GM19324 (cell line): ENCODE data around the gene CAMK1D.
"Not testable (repeated sequence)": the region's sequence is repeated elsewhere in the genome, so short reads cannot be mapped to it uniquely, and the experiment has no call there.

ENCODE experiments used
- ATAC-seq: cut with Tn5 transposase; IDR thresholded peaks from one replicate; pipeline ENCODE4 v1.9.1; 2021; ENCODE audit warnings: mild to moderate bottlenecking, moderate library complexity; ENCODE audit not compliant: unreplicated experiment, low FRiP score

The CAMK1D gene

GRCh38 chr10:12540341-12540781, 191.0 kb downstream of the CAMK1D start:
- no peak for ATAC-seq

- ATAC-seq: no peak
Measured at GRCh38 chr10:12541446-12542067, 192.2 kb downstream of the CAMK1D start.

GRCh38 chr10:12542133-12542670, 192.9 kb downstream of the CAMK1D start:
- no peak for ATAC-seq

GRCh38 chr10:12543589-12543988, 194.2 kb downstream of the CAMK1D start:
- no peak for ATAC-seq

- not testable (repeated sequence) for ATAC-seq
Measured at GRCh38 chr10:12546160-12546802, 196.9 kb downstream of the CAMK1D start.

GRCh38 chr10:12547301-12547771, 198.0 kb downstream of the CAMK1D start:
- ATAC-seq: no peak

- ATAC-seq: no peak
Measured at GRCh38 chr10:12549297-12549696, 199.9 kb downstream of the CAMK1D start.

- no peak for ATAC-seq
Measured at GRCh38 chr10:12550994-12551393, 201.6 kb downstream of the CAMK1D start.

- ATAC-seq: no peak
Measured at GRCh38 chr10:12556039-12556438, 206.7 kb downstream of the CAMK1D start.

GRCh38 chr10:12559578-12560178, 210.3 kb downstream of the CAMK1D start:
- no peak for ATAC-seq

GRCh38 chr10:12561307-12561706, 212.0 kb downstream of the CAMK1D start:
- ATAC-seq: no peak

GRCh38 chr10:12561720-12562119, 212.4 kb downstream of the CAMK1D start:
- no peak for ATAC-seq

- ATAC-seq: no peak
Measured at GRCh38 chr10:12563489-12563888, 214.1 kb downstream of the CAMK1D start.

- no peak for ATAC-seq
Measured at GRCh38 chr10:12564173-12564572, 214.8 kb downstream of the CAMK1D start.

- ATAC-seq: no peak
Measured at GRCh38 chr10:12566161-12567115, 217.1 kb downstream of the CAMK1D start.

GRCh38 chr10:12568391-12569009, 219.2 kb downstream of the CAMK1D start:
- no peak for ATAC-seq

- ATAC-seq: no peak
Measured at GRCh38 chr10:12572281-12572680, 222.9 kb downstream of the CAMK1D start.

GRCh38 chr10:12577610-12578009, 228.3 kb downstream of the CAMK1D start:
- ATAC-seq: no peak

- peak; percentile 56 for ATAC-seq
Measured at GRCh38 chr10:12579954-12580858, 230.9 kb downstream of the CAMK1D start.
